ENCODE results near the gene ANKH.

DNA sequence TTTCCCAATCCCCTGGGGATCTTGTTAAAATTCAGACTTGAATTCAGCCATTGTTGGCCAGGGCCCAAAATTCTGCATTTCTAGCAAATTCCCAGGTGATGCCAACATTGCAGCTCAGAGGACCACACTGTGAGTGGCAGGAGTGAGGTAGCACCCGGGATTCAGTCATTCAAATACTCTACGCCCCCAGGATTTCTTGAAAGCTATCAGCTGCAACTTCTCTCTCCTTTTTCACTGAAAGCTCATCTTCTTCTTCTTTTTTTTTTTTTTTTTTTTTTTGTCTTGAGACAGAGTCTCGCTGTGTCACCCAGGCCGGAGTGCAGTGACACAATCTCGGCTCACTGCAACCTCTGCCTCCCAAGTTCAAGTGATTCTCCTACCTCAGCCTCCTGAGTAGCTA lies 19.3 kb upstream of the ANKH start:
- TF ChIP-seq, protein P1, sequence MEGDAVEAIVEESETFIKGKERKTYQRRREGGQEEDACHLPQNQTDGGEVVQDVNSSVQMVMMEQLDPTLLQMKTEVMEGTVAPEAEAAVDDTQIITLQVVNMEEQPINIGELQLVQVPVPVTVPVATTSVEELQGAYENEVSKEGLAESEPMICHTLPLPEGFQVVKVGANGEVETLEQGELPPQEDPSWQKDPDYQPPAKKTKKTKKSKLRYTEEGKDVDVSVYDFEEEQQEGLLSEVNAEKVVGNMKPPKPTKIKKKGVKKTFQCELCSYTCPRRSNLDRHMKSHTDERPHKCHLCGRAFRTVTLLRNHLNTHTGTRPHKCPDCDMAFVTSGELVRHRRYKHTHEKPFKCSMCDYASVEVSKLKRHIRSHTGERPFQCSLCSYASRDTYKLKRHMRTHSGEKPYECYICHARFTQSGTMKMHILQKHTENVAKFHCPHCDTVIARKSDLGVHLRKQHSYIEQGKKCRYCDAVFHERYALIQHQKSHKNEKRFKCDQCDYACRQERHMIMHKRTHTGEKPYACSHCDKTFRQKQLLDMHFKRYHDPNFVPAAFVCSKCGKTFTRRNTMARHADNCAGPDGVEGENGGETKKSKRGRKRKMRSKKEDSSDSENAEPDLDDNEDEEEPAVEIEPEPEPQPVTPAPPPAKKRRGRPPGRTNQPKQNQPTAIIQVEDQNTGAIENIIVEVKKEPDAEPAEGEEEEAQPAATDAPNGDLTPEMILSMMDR (IDR thresholded peaks at IDR 0.05): no peak
- no peak for TF ChIP-seq POLR2A (IDR thresholded peaks at IDR 0.05)
